C4-2B (cell line): ENCODE results near the gene CAMK1.

ENCODE experiments used
- ZFX ChIP-seq: fragments of 450-650 bp; IDR thresholded peaks from 2 replicates; pipeline ENCODE4 v1.6.1; 2017
- TF ChIP-seq, protein P1 (sequence below): fragments of 450-650 bp; conservative IDR thresholded peaks from 2 replicates; pipeline ENCODE4 v1.5.1; 2017; ENCODE audit warnings: mild to moderate bottlenecking

- TF ChIP-seq, protein P1, sequence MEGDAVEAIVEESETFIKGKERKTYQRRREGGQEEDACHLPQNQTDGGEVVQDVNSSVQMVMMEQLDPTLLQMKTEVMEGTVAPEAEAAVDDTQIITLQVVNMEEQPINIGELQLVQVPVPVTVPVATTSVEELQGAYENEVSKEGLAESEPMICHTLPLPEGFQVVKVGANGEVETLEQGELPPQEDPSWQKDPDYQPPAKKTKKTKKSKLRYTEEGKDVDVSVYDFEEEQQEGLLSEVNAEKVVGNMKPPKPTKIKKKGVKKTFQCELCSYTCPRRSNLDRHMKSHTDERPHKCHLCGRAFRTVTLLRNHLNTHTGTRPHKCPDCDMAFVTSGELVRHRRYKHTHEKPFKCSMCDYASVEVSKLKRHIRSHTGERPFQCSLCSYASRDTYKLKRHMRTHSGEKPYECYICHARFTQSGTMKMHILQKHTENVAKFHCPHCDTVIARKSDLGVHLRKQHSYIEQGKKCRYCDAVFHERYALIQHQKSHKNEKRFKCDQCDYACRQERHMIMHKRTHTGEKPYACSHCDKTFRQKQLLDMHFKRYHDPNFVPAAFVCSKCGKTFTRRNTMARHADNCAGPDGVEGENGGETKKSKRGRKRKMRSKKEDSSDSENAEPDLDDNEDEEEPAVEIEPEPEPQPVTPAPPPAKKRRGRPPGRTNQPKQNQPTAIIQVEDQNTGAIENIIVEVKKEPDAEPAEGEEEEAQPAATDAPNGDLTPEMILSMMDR: no peak; the same call in 1 of the 2 replicates
- no peak for TF ChIP-seq ZFX
Observed at GRCh38 chr3:9800529-9800928, 30.8 kb upstream of the CAMK1 start.
